NT2/D1 (cell line): ENCODE results near the gene GPR135.

Experiments
- YY1 ChIP-seq: IDR thresholded peaks from 2 replicates; pipeline ENCODE4 v1.6.1; 2011; ENCODE audit not compliant: insufficient read length, insufficient read depth
- ZNF274 ChIP-seq: IDR thresholded peaks from 2 replicates; pipeline ENCODE4 v1.6.1; 2011; ENCODE audit warnings: mild to moderate bottlenecking, low read depth, low read length

GRCh38 chr14:59419303-59419702 lies 45.9 kb downstream of the GPR135 start:
- no peak for TF ChIP-seq YY1
- TF ChIP-seq ZNF274, result no peak
